ENCODE data around the gene ARL13B. TPM values are rescaled to one million over a fixed set of nuclear protein-coding genes. Genes with fewer than 3 reads are reported as not detected.

Gene ARL13B
- total RNA-seq, 3 donors from 2014 or later, result 7.4 to 12.6 (median 12.1) TPM

DNA sequence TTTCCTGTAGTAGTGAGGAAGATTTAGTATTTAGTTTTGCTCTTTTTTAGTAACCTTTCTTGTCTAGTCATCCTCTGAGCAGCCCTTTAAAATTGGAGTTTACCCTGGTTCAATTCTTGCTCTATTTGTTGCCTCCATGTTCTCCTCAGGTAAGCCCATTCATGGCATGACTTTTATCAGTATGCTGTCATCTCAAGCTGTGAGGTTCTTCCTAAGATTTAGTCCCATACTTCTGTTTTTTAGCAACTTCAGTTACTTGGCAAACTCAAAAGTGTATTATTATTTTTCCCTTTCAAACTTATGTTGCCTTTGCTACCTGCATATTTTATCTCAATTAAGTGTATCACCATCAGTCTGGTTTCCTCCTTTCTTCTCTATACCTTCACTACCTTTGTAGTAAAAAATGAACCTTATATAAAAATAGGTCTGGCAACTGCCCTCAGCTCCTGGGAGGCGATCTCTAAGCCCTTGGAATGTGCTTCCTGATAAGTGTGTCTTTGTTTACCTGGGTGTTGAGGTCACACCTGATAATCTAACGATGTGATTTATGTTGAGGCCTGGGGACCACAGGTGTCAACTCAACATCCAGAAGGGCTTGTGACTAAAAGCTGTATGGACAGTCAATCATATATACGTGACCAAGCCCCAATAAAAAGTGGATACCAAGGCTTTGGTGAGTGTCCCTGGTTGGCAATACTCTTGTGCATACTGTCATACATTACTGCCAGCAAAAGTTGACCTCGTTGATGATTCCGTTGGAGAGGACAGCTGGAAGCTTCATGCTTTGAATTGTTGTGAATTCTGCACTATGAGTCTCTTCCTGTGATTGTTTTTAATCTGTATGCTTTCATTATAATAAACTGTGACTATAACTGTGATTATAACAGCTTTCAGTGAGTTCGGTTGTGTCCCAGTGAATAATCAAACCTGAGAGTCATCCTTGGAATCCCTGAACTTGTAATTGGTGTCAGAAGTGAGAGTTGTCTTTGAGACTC is 86.8 kb downstream of the ARL13B start:
- Histone ChIP-seq H3K4me1 (no peaks in the 10 kb centered on the region), H3K36me3 (no peaks in the 10 kb centered on the region), H3K9me3 (no peaks in the 10 kb centered on the region), H3K4me3 (no peak overlapping the region), H3K27ac (no peak overlapping the region), H3K27me3 (no peaks in the 10 kb centered on the region)
- no peak for DNase-seq (ENCODE audit: low spot score in 2 of 2)
- intact Hi-C loops (cut with DNase I; ENCODE audit: low total_unique reads), result no loop called here
- no peak for TF ChIP-seq POLR2AphosphoS5 (IDR thresholded peaks at IDR 0.05)
- TF ChIP-seq, protein P1, sequence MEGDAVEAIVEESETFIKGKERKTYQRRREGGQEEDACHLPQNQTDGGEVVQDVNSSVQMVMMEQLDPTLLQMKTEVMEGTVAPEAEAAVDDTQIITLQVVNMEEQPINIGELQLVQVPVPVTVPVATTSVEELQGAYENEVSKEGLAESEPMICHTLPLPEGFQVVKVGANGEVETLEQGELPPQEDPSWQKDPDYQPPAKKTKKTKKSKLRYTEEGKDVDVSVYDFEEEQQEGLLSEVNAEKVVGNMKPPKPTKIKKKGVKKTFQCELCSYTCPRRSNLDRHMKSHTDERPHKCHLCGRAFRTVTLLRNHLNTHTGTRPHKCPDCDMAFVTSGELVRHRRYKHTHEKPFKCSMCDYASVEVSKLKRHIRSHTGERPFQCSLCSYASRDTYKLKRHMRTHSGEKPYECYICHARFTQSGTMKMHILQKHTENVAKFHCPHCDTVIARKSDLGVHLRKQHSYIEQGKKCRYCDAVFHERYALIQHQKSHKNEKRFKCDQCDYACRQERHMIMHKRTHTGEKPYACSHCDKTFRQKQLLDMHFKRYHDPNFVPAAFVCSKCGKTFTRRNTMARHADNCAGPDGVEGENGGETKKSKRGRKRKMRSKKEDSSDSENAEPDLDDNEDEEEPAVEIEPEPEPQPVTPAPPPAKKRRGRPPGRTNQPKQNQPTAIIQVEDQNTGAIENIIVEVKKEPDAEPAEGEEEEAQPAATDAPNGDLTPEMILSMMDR (IDR thresholded peaks at IDR 0.05), result no peak
- no peak for TF ChIP-seq POLR2A (IDR thresholded peaks at IDR 0.05)

DNA sequence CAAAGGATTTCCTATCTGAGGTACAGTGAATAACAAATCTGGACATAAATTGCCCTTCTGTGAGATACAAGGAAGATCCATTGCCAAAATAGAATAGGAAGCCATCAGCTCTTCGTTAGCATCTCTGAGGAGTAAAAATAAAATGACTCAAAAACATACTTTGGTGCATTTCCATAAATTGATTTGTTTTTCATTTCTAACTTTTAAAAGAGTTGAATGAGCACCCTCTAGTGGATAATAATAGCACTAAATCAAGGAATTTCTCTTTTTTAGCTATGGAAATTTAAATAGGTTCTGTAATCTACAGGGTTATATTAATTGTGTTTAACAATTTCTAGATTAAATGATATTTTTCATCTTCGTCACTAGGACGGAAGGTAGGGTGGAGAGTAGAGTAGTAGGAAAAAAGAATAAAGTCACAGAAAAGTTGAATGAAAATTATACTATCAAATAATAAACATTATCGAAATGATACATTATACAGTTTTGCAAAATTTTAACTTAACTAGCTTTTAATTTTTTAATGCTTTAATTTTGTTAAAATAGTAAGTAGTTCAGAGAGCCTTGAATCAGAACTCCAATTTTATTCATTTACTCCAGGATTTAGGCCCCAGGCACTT is 89.3 kb downstream of the ARL13B start:
- H3K4me1 ChIP-seq, result no peaks in the 10 kb centered on the region
- no peak overlapping the region for H3K27ac ChIP-seq
- no peak overlapping the region for H3K4me3 ChIP-seq
- H3K27me3 ChIP-seq, result no peaks in the 10 kb centered on the region
- no peaks in the 10 kb centered on the region for H3K9me3 ChIP-seq
- intact Hi-C loops (cut with DNase I; ENCODE audit: low total_unique reads), result no loop called here
- TF ChIP-seq POLR2AphosphoS5 (IDR thresholded peaks at IDR 0.05), result no peak
- TF ChIP-seq, protein P1 (IDR thresholded peaks at IDR 0.05), result peak in 2 of 3 donors; percentile 50
- no peak for TF ChIP-seq POLR2A (IDR thresholded peaks at IDR 0.05)
- no peaks in the 10 kb centered on the region for H3K36me3 ChIP-seq
- no peak for DNase-seq (ENCODE audit: low spot score in 2 of 2)

DNA sequence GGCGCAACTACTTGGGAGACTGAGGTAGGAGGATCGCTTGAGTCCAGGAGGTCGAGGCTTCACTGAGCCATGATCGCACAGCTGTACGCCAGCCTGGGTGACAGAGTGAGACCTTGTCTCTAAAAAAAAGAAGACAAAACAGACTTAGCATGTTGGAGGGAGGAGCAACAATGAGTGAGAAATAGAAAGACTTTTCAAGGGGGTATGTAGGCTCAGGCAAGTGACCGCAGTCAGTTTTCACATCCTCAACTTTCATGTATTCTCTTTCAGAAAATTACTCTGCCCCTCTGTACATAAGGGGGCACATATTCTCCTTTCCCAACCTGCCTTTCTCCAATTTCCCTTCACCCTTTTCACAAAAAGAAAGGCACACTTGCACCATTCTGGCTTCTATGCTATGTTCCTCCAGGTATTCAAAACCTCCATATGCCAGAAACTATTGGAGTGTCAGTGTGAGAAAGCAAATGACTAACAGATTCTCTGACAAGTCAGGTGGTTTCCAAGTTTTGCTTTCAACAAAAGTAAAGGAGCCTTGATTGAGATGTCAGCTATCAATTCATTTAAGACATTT is 90.5 kb downstream of the ARL13B start:
- Histone ChIP-seq H3K4me3 (no peak overlapping the region), H3K27me3 (no peaks in the 10 kb centered on the region), H3K36me3 (no peaks in the 10 kb centered on the region), H3K4me1 (no peaks in the 10 kb centered on the region), H3K27ac (no peak overlapping the region), H3K9me3 (no peaks in the 10 kb centered on the region)
- no peak for DNase-seq (ENCODE audit: low spot score in 2 of 2)
- no peak for TF ChIP-seq POLR2A (IDR thresholded peaks at IDR 0.05)
- TF ChIP-seq, protein P1 (IDR thresholded peaks at IDR 0.05), result no peak
- TF ChIP-seq POLR2AphosphoS5 (IDR thresholded peaks at IDR 0.05), result no peak
- intact Hi-C loops (cut with DNase I; ENCODE audit: low total_unique reads), result no loop called here

DNA sequence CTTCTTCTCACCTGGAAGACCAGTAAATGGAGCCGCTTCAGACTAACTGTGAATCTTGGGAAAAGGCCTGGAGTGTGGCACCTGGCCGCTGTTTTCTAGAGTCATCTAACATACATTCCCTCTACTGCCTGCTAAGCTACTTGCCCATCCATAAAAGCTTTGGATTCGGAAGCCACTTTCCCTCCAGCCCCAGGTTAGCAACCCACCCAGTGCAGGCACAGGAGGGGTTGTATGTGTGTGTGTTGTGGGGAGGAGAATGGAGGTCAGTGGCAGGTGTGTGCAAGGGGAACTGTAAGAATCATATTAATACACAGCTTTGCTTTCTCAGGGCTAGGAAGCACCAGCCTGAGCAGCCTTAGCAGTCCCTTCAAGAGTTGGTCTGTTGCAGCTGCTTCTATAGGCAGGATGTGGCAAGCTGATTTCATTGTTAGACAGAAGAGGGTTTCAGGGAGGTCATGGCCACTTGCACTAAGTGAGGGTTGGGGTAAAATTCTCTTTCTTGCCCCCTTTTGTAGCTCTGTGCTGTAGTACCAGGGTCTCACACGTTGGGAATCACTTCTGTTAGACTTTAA is 91.8 kb downstream of the ARL13B start:
- TF ChIP-seq, protein P1 (IDR thresholded peaks at IDR 0.05), result no peak
- TF ChIP-seq POLR2AphosphoS5 (IDR thresholded peaks at IDR 0.05), result no peak
- no peak for TF ChIP-seq POLR2A (IDR thresholded peaks at IDR 0.05)
- intact Hi-C loops (cut with DNase I; ENCODE audit: low total_unique reads), result no loop called here

More for the DNA sequence above, 91.8 kb downstream of the ARL13B start:
- H3K9me3 ChIP-seq, result no peaks in the 10 kb centered on the region
- no peak overlapping the region for H3K4me3 ChIP-seq
- no peaks in the 10 kb centered on the region for H3K36me3 ChIP-seq
- DNase-seq (ENCODE audit: low spot score in 2 of 2), result no peak
- no peak overlapping the region for H3K27ac ChIP-seq
- no peaks in the 10 kb centered on the region for H3K27me3 ChIP-seq
- H3K4me1 ChIP-seq, result no peaks in the 10 kb centered on the region
